PFSK-1 (cell line): ENCODE measurements around the gene USP48.

Source experiments
- FOXP2 ChIP-seq: optimal IDR thresholded peaks from 2 replicates; pipeline ENCODE3; 2011; ENCODE audit warnings: borderline replicate concordance, control low read depth, inconsistent platforms; ENCODE audit not compliant: insufficient read depth; ENCODE audit errors: extremely low read length, extremely low read depth
- POLR2AphosphoS5 ChIP-seq: IDR thresholded peaks from 2 replicates; pipeline ENCODE4 v1.6.1; 2012; ENCODE audit warnings: low read depth, mild to moderate bottlenecking, control low read depth, low read length, moderate library complexity
- REST ChIP-seq, 2 experiments: IDR thresholded peaks; 2 replicates each; pipeline versions ENCODE4 v1.6.1 to v1.8.0; 2011 to 2012; ENCODE audit warnings: low read depth in 2 of 2, low read length in 2 of 2, control low read depth in 1 of 2, inconsistent platforms in 1 of 2, mild to moderate bottlenecking in 1 of 2, moderate library complexity in 1 of 2; ENCODE audit not compliant: insufficient read depth in 1 of 2
- SIN3A ChIP-seq: IDR thresholded peaks from 2 replicates; pipeline ENCODE4 v1.6.1; 2012; ENCODE audit warnings: mild to moderate bottlenecking, low read length, moderate library complexity, borderline replicate concordance; ENCODE audit not compliant: insufficient read depth
- TAF1 ChIP-seq: IDR thresholded peaks from 2 replicates; pipeline ENCODE4 v1.6.1; 2012; ENCODE audit warnings: low read length, control low read depth, borderline replicate concordance; ENCODE audit not compliant: insufficient read depth

Gene USP48

DNA sequence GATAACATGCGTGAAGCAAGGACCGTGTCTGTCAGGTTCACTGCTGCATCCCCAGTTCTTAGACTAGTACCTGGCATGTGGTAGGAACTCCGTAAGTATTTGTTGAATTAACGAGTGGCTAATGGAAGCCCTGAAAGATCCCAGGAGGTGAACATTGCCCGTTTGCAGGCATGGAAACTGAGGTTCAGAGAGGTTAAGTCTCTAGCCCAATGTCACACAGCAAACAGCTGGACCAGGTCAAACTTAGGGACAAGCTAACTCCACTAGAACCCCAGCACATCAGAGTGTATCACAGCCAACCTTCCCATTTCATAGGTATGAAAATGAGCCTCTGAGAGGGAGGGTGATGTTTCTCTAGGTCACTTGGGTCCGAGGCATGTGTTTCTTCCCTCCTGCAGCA lies 141.4 kb downstream of the USP48 start:
- TF ChIP-seq TAF1 = no peak
- TF ChIP-seq FOXP2 = no peak

GRCh38 chr1:21641076-21641475 lies 141.9 kb downstream of the USP48 start:
- TF ChIP-seq TAF1 = no peak
- TF ChIP-seq SIN3A = no peak
- no peak for TF ChIP-seq POLR2AphosphoS5
- no peak for TF ChIP-seq FOXP2
- no peak for TF ChIP-seq REST (IDR thresholded peaks at IDR 0.05; ENCODE audit: insufficient read depth in 1 of 2, low read depth in 2 of 2, low read length in 2 of 2)

- TF ChIP-seq POLR2AphosphoS5 = no peak
- TF ChIP-seq REST (IDR thresholded peaks at IDR 0.05; ENCODE audit: insufficient read depth in 1 of 2, low read depth in 2 of 2, low read length in 2 of 2) = no peak
- TF ChIP-seq SIN3A = no peak
- no peak for TF ChIP-seq TAF1
Observed at GRCh38 chr1:21640653-21641052, 142.3 kb downstream of the USP48 start.

DNA sequence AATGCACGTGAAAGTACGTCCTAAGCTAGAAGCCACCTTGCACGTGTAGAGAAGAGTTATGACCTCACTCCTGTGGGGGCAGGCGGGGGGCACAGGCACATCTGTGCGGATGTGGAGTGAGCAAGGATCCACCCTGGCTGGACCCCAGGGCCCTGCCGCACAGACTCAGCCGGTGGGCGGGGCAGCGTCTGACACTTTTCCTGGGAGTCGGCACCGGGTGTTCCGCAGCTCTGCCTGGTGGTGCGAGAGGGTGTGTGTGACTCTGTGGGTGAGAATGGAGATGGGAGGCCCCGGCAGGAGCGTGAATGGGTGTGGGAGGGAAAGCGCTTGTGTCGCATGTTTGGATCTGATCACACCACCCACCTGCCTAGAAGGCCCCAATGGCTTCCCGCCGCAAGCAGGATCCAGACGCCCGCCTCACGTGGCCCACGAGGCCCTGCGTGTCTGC lies 143.3 kb downstream of the USP48 start:
- TF ChIP-seq POLR2AphosphoS5 = no peak
- no peak for TF ChIP-seq REST (IDR thresholded peaks at IDR 0.05; ENCODE audit: insufficient read depth in 1 of 2, low read depth in 2 of 2, low read length in 2 of 2)
- no peak for TF ChIP-seq TAF1
- no peak for TF ChIP-seq FOXP2
- no peak for TF ChIP-seq SIN3A

GRCh38 chr1:21638531-21639341 lies 144.2 kb downstream of the USP48 start:
- TF ChIP-seq POLR2AphosphoS5 = no peak
- TF ChIP-seq TAF1 = no peak
- no peak for TF ChIP-seq SIN3A
- TF ChIP-seq FOXP2 = no peak
- no peak for TF ChIP-seq REST (IDR thresholded peaks at IDR 0.05; ENCODE audit: insufficient read depth in 1 of 2, low read depth in 2 of 2, low read length in 2 of 2)
